HG03175 (cell line): ENCODE measurements around the gene VDAC1.

ENCODE experiments used
- ATAC-seq: cut with Tn5 transposase; IDR thresholded peaks from one replicate; pipeline ENCODE4 v1.9.1; 2021; ENCODE audit warnings: mild to moderate bottlenecking, moderate library complexity; ENCODE audit not compliant: unreplicated experiment

VDAC1 gene

GRCh38 chr5:134025786-134026185, 21.0 kb upstream of the VDAC1 start:
- ATAC-seq, result no peak

DNA sequence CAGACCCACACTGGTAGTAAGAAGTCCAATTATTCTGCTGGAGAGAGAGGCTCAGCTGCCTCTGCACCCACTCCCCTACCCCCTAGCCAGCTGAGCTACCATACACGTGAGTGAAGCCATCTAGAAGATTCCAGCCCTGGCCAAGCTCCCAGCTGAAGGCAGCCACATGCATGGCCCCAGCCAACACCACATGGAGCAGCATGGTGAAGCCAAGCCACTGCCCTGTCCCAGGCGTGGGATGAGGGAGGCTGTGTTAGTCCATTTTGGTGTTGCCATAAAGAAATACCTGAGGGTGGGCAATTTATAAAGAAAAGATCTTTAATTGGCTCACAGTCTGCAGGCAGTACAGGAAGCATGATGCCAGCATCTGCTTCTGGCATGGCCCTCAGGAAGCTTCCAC, 20.0 kb upstream of the VDAC1 start:
- no peak for ATAC-seq

- ATAC-seq, result no peak
Observed at GRCh38 chr5:134022333-134022732, 17.6 kb upstream of the VDAC1 start.

DNA sequence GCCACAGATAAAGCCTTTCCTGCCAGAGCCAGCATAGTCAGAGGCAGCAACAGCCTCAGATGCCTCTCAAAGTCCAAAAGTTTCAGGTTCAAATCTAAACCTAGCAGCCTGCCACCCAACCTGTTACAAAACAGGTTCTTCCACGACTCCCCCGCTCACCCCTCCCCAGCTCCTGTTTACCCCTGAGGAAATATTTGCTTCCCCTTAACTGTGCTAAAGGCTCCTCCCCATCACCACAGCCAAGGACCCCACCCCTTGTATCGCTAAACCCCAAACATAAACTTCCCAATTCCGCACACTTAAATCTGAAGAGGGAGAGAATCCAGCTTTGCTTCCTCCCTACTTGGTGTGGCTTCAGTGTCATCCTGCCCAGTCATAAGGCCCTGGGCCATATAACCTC, 15.4 kb upstream of the VDAC1 start:
- no peak for ATAC-seq

GRCh38 chr5:134019636-134020035, 14.9 kb upstream of the VDAC1 start:
- no peak for ATAC-seq

GRCh38 chr5:134018986-134019316, 14.2 kb upstream of the VDAC1 start:
- ATAC-seq, result no peak

GRCh38 chr5:134018154-134018985, 13.6 kb upstream of the VDAC1 start:
- no peak for ATAC-seq

GRCh38 chr5:134008266-134008749, 3.5 kb upstream of the VDAC1 start:
- no peak for ATAC-seq

DNA sequence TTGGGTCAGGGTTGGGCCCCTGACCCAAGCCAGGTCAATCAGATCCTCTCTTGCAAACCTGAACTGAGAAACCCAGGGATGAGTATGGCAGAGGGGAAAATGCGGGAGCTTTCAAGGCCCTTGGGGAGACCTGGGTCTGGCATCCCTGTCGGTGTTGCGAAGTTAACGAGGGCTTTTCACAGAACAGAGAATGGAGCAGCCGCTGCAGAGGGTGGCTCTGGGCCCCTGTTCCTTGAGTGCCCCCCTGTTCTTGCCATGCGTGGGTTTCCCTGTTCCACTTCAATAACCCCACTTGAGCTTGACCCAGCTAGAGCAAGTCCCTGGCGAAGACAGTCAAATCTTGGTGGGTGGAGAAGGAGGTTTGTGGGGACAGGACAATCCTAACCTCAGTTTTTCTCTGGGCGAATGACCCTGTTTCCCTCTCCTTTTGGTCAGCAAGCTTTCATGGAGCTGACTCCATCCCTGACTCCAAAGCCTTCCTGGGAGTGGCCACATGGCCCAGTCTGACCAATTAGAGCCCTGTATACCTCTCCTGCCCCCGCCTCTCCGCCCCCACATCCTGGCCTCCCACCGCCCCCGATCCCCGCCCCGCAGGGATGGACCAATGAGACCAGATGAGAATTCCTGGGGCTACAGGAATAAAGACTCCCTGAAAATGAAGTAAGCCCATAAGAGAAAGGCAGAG, 2.9 kb upstream of the VDAC1 start:
- no peak for ATAC-seq

GRCh38 chr5:134006115-134006514, 1.3 kb upstream of the VDAC1 start:
- ATAC-seq, result no peak

GRCh38 chr5:134005417-134006061, 764 bp upstream of the VDAC1 start:
- ATAC-seq, result no peak

GRCh38 chr5:134003817-134004625, 754 bp downstream of the VDAC1 start:
- peak; percentile 36 for ATAC-seq

- no peak for ATAC-seq
Observed at GRCh38 chr5:134003064-134003816, 1.5 kb downstream of the VDAC1 start.

- no peak for ATAC-seq
Observed at GRCh38 chr5:134001938-134002731, 2.6 kb downstream of the VDAC1 start.

DNA sequence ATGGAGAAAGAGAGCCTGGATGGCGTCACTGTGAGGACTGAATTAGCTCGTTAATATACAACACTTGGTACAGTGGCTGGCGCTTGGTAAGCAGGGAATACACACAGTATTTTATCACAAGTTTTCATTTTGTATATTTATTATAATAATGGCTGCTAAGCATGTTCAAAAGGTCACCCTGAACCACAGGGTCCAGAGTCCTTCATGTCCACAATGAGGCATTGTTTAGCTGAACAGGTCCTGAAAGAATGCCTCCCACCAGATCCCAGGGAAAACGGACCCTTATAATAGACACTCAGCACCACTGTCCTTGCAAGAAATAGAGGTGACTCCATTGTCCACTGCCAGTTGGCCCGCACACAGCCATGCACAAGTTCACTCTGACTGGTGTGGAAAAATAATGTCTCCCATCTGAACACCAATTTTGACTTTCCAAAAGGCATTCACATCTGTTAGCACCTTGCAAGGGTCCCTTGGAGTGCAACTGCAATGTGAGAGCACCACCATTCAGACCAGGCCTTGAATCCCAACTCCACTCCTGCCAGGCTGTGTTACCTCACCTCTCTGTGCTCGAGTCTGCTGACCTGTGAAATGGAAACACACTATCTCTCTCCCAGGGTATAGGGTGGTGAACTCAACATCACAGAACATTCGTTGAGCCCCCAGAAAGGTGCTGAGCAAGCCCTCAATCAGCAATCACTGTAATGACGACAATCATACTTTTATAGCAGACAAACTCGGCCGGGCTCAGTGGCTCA, 3.9 kb downstream of the VDAC1 start:
- ATAC-seq, result no peak

- ATAC-seq, result no peak
Observed at GRCh38 chr5:134000091-134000511, 4.7 kb downstream of the VDAC1 start.

GRCh38 chr5:133998807-133999206, 6.0 kb downstream of the VDAC1 start:
- no peak for ATAC-seq

DNA sequence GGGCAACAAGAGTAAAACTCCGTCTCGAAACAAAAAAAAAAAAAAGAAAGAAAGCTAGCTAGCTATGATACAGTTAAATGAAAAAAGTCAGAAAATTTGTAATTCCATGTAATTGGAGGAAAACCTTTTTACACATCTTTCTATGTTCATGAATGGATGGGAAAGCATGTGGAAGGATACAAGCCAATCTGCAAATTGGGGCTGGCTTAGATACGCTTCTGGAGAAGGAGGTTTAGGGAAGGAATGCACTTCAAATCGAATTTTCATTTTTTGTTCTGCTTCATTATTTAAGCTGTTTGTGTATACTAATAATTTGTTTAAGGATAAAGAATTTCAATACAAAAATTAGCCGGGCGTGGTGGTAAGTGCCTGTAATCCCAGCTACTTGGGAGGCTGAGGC, 6.7 kb downstream of the VDAC1 start:
- ATAC-seq, result no peak
